Measurements from ENCODE around the gene CHRM4. TPM values are rescaled to one million over a fixed set of nuclear protein-coding genes. Genes with fewer than 3 reads are reported as not detected.
A peak's percentile ranks its signal among the peaks of the same experiment; 100 is the strongest.
"Not testable (repeated sequence)": the region's sequence is repeated elsewhere in the genome, so short reads cannot be mapped to it uniquely, and the experiment has no call there.

CHRM4 gene
- total RNA-seq, 3 donors from 2014 or later, result 0.66 to 1.1 TPM; not detected in 1

DNA sequence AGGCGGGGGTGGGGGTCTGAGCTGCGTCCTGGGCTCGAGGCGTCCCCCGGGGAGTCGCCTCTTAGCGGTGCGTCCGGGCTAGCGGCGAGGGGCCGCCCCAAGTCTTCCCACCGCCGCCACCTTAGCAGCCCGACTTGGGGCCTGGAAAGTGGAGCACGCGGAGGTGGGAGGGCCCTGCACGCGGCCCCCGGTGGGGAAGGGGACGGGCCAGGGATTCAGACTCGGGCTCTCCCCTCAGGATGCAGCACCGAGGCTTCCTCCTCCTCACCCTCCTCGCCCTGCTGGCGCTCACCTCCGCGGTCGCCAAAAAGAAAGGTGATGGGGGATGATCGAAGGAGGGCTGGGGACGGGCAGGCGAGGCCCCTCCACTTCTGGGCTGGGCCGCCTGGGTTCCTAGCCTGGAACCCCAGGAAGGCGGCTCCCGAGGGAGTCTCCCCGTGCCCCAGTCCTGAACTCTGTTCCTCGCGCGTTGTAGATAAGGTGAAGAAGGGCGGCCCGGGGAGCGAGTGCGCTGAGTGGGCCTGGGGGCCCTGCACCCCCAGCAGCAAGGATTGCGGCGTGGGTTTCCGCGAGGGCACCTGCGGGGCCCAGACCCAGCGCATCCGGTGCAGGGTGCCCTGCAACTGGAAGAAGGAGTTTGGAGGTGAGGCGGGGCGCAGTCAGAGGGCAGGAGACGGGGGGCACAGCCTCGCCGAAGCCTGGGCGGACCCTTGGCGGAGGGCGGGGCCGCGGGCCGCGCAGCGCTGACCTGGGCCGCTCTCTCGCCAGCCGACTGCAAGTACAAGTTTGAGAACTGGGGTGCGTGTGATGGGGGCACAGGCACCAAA, 9.5 kb downstream of the CHRM4 start:
- H3K27me3 ChIP-seq, result no peaks in the 10 kb centered on the region
- no peaks in the 10 kb centered on the region for H3K36me3 ChIP-seq
- intact Hi-C loops (cut with DNase I; ENCODE audit: low total_unique reads), result loop anchor here (2.0 to 10.0 kb wide), 2 partner anchors 75 to 153 kb away; no protein-coding TSS in a partner anchor
- H3K27ac ChIP-seq, result peak overlapping the region; percentile 95 to 96
- no peak for DNase-seq (ENCODE audit: low spot score in 2 of 2)
- H3K4me3 ChIP-seq, result peak overlapping the region; percentile 63 to 81 (median 75)
- no peak for TF ChIP-seq POLR2AphosphoS5 (IDR thresholded peaks at IDR 0.05)
- TF ChIP-seq CTCF (IDR thresholded peaks at IDR 0.05), result no peak
- no peak for TF ChIP-seq POLR2A (IDR thresholded peaks at IDR 0.05)
- no peaks in the 10 kb centered on the region for H3K9me3 ChIP-seq
- H3K4me1 ChIP-seq, result peaks cover 0 to 5% of the 10 kb centered on the region in 2 donors

DNA sequence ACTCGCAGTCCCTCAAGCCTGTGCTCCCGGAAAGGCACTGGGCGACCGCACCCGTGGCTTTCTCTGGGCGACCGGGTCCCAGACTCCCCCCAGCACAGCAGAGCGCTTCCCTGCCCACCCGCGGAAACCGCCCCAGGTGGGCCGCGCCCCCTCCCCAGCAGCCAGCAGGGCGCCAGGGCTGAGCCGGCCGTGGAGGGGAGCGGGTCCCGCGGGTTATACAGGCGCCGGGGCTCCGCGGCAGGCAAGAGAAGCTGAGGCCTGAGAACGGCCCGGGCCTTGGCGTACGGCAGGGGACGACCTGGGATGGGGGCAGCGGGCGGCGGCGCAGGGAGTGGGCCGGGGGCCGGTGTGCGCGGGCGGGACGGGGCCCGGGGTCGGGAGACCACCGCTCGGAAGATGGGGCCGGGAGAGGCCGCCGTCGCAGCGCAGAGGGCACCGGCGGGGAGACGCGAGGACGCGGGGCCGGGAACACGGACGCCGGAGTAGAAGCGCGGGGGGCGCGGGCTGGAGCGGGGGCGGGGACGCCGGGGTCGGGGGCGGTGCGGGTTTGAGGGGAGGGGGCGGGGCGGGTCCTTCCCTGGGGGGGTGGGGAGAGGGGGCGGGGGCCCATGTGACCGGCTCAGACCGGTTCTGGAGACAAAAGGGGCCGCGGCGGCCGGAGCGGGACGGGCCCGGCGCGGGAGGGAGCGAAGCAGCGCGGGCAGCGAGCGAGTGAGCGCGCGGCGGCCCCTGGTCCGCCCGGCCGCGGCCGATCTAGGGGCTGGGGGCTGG, 10.3 kb downstream of the CHRM4 start, which contains the start of gene MDK:
MDK (plus strand) TSS at position 622 of the 771 bp plus-strand sequence. CDS start 389 bp downstream, outside the sequence.
- no peak for DNase-seq (ENCODE audit: low spot score in 2 of 2)
- TF ChIP-seq POLR2AphosphoS5 (IDR thresholded peaks at IDR 0.05), result peak in 1 of 3 donors; percentile 1
- TF ChIP-seq CTCF (IDR thresholded peaks at IDR 0.05), result no peak
- H3K36me3 ChIP-seq, result no peaks in the 10 kb centered on the region
- H3K4me1 ChIP-seq, result peaks cover 0 to 5% of the 10 kb centered on the region in 2 donors
- H3K4me3 ChIP-seq, result peak within 1 kb of the TSS; percentile 63 to 81 (median 75)
- H3K27ac ChIP-seq, result peak within 1 kb of the TSS; percentile 95 to 96
- H3K9me3 ChIP-seq, result no peaks in the 10 kb centered on the region
- intact Hi-C loops (cut with DNase I; ENCODE audit: low total_unique reads), result loop anchor here (10.0 kb wide), 1 partner anchor 154 kb away; no protein-coding TSS in a partner anchor
- H3K27me3 ChIP-seq, result no peaks in the 10 kb centered on the region

DNA sequence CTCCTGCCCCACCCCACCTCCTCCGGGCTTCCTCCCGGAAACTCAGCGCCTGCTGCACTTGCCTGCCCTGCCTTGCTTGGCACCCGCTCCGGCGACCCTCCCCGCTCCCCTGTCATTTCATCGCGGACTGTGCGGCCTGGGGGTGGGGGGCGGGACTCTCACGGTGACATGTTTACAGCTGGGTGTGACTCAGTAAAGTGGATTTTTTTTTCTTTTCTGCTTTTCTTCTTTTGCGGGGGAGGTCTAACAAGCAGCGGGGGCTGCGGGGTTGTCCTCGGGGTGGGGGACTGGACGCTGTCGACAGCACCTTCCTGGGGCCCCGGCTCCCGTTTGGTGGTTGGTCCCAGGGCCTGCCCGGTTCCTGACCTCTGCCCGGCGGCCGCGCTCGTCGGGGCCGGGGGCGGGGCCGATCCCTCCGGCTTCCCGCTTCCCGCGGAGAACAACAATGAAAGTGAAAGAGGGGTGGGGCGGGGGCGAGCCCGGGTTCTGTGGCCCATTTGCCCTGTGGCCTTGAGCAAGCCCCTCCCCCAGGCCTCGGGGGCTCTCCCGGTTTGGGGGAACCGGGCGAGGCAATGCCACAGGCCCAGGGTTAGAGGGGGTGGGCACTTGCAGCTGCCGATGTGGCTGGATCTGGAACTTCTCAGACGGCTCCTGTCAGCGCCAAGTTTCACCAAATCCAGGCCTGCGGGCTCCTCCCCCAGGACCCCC, 11.1 kb downstream of the CHRM4 start:
- Histone ChIP-seq H3K27me3 (no peaks in the 10 kb centered on the region), H3K36me3 (no peaks in the 10 kb centered on the region), H3K4me3 (peak overlapping the region; percentile 63 to 81 (median 75)), H3K9me3 (no peaks in the 10 kb centered on the region), H3K4me1 (peaks cover 0 to 5% of the 10 kb centered on the region in 2 donors), H3K27ac (peak overlapping the region; percentile 95 to 96)
- peak in 1 of 2 donors; percentile 56 for DNase-seq (ENCODE audit: low spot score in 2 of 2)
- peak in 1 of 3 donors; percentile 40 for TF ChIP-seq POLR2AphosphoS5 (IDR thresholded peaks at IDR 0.05)
- peak in 1 of 3 donors; percentile 11 for TF ChIP-seq CTCF (IDR thresholded peaks at IDR 0.05)
- no peak for TF ChIP-seq POLR2A (IDR thresholded peaks at IDR 0.05)
- intact Hi-C loops (cut with DNase I; ENCODE audit: low total_unique reads), result loop anchor here (10.0 kb wide), 1 partner anchor 154 kb away; no protein-coding TSS in a partner anchor

GRCh38 chr11:46379482-46380293, 11.9 kb downstream of the CHRM4 start:
- peak overlapping the region; percentile 63 to 81 (median 75) for H3K4me3 ChIP-seq

More at GRCh38 chr11:46379482-46380293, 11.9 kb downstream of the CHRM4 start:
- peak overlapping the region; percentile 95 to 96 for H3K27ac ChIP-seq
- H3K9me3 ChIP-seq, H3K4me1 ChIP-seq, H3K27me3 ChIP-seq, H3K36me3 ChIP-seq: not testable (repeated sequence)
- peak in 1 of 2 donors; percentile 47 for DNase-seq (ENCODE audit: low spot score in 2 of 2)
- intact Hi-C loops (cut with DNase I; ENCODE audit: low total_unique reads), result loop anchor here (10.0 kb wide), 1 partner anchor 155 kb away; no protein-coding TSS in a partner anchor

Measured in breast epithelium (tissue), 4 donors.